HCT116 (cell line): Measurements from ENCODE around the gene CDCA4.

Experiments used
- POLR2AphosphoS5 ChIP-seq: IDR thresholded peaks from 2 replicates; pipeline ENCODE4 v1.6.1; 2011; ENCODE audit warnings: mild to moderate bottlenecking, low read depth, low read length, moderate library complexity
- ZNF274 ChIP-seq: fragments of 200-500 bp; sonication (Bioruptor generic); IDR thresholded peaks from 2 replicates; pipeline ENCODE4 v1.6.1; 2014; ENCODE audit warnings: mild to moderate bottlenecking, low read depth, low read length, inconsistent platforms

DNA sequence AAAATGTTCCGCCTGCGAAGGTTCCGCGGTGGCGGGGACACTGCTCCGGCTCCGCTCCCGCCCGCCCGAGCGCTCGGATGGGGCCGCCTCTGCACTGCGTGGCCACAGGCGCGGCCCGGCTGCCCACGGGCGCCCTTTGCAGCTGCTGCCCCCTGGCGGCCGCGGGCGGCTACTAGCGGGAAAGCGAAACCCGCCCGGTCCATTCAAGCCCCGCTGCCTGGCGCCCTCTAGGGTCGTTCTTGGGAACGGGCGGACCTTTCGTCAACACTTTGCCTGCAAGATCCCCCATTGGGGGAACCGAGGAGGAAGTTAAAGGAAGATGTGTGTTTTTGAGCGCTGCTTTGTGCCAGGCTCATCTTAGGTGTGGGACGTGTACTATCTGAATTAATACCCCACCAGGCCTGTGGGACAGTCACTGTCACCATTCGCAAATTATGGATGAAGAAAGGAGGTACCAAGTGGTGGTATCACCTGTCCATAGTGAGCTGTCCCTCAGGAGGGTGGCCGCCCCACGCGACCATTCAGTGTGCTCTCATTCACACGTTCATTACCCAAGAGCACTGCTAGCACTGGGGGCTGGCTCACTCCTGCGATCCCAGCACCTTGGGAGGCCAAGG, 24.9 kb upstream of the CDCA4 start:
- no peak for TF ChIP-seq ZNF274
- TF ChIP-seq POLR2AphosphoS5 = no peak
